IgD-negative memory B cell (primary cell): Measurements from ENCODE around the gene ZKSCAN1. TPM values are rescaled to one million over a fixed set of nuclear protein-coding genes. Genes with fewer than 3 reads are reported as not detected.

Source experiments
- H3K27ac Mint-ChIP-seq, 3 donors: one replicate each; pipeline ENCODE4 v1.8.0; 2020 to 2022; ENCODE audit warnings: mild to moderate bottlenecking in 3 of 3, mixed read lengths in 3 of 3, moderate library complexity in 1 of 3
- H3K27me3 Mint-ChIP-seq: one replicate; pipeline ENCODE4 v1.8.0; 2021; ENCODE audit warnings: mixed read lengths
- H3K36me3 Mint-ChIP-seq: one replicate; pipeline ENCODE4 v1.8.0; 2020; ENCODE audit warnings: mild to moderate bottlenecking, mixed read lengths
- H3K4me1 Mint-ChIP-seq, 3 donors: one replicate each; pipeline ENCODE4 v1.8.0; 2020 to 2022; ENCODE audit warnings: mixed read lengths in 3 of 3, mild to moderate bottlenecking in 1 of 3
- H3K4me3 Mint-ChIP-seq, 4 donors: one replicate each; pipeline ENCODE4 v1.8.0; 2020 to 2022; ENCODE audit warnings: mild to moderate bottlenecking in 4 of 4, mixed read lengths in 4 of 4, moderate library complexity in 3 of 4
- H3K9me3 Mint-ChIP-seq, 3 donors: one replicate each; pipeline ENCODE4 v1.8.0; 2020 to 2021; ENCODE audit warnings: mixed read lengths in 3 of 3, mild to moderate bottlenecking in 1 of 3
- polyA plus RNA-seq: library from polyadenylated mRNA; unstranded; fragments of 300-500 nt; fragmentation: Illumina TruSeq; gene quantifications from one replicate; pipeline ENCODE4 v1.2.3, GENCODE V29; 2021

The ZKSCAN1 gene
- polyA plus RNA-seq, 1 donor from 2014 or later, result 35.3 TPM

GRCh38 chr7:100040575-100040974 lies 25.2 kb downstream of the ZKSCAN1 start:
- peaks cover 2% of the 10 kb centered on the region for H3K36me3 Mint-ChIP-seq
- H3K27ac Mint-ChIP-seq, result peak overlapping the region in 1 of 3 donors; percentile 61
- H3K27me3 Mint-ChIP-seq, result peaks cover 2% of the 10 kb centered on the region
- H3K4me1 Mint-ChIP-seq, result peaks cover 5 to 10% (median 7%) of the 10 kb centered on the region in 3 donors
- no peak overlapping the region for H3K4me3 Mint-ChIP-seq
- H3K9me3 Mint-ChIP-seq, result no peaks in the 10 kb centered on the region

GRCh38 chr7:100044718-100045117 lies 29.3 kb downstream of the ZKSCAN1 start:
- peaks cover 10 to 14% (median 11%) of the 10 kb centered on the region in 3 donors for H3K4me1 Mint-ChIP-seq
- H3K4me3 Mint-ChIP-seq, result peak overlapping the region in 3 of 4 donors; percentile 5 to 90 (median 90)
- no peak overlapping the region for H3K27ac Mint-ChIP-seq
- no peaks in the 10 kb centered on the region for H3K9me3 Mint-ChIP-seq
- H3K27me3 Mint-ChIP-seq, result peaks cover 3% of the 10 kb centered on the region
- peaks cover 2% of the 10 kb centered on the region for H3K36me3 Mint-ChIP-seq

DNA sequence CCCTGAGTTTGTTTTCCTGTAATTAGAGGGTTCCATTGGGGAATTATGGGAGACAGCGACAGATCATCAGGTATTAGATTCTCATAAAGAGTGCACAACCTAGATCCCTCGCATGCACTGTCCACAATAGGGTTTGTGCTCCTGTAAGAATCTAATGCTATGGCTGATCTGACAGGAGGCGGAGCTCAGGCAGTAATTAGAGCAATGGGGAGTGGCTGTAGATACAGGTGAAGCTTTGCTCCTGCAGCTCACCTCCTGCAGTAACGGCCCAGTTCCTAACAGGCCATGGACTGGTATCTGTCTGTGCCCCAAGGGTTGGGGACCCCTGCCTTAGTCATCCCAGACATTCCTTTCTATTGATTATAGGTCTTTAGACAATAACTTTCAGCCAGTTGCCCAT lies 33.3 kb downstream of the ZKSCAN1 start:
- H3K4me1 Mint-ChIP-seq, result peaks cover 15 to 16% (median 16%) of the 10 kb centered on the region in 3 donors
- peak overlapping the region in 2 of 3 donors; percentile 53 to 54 for H3K27ac Mint-ChIP-seq

DNA sequence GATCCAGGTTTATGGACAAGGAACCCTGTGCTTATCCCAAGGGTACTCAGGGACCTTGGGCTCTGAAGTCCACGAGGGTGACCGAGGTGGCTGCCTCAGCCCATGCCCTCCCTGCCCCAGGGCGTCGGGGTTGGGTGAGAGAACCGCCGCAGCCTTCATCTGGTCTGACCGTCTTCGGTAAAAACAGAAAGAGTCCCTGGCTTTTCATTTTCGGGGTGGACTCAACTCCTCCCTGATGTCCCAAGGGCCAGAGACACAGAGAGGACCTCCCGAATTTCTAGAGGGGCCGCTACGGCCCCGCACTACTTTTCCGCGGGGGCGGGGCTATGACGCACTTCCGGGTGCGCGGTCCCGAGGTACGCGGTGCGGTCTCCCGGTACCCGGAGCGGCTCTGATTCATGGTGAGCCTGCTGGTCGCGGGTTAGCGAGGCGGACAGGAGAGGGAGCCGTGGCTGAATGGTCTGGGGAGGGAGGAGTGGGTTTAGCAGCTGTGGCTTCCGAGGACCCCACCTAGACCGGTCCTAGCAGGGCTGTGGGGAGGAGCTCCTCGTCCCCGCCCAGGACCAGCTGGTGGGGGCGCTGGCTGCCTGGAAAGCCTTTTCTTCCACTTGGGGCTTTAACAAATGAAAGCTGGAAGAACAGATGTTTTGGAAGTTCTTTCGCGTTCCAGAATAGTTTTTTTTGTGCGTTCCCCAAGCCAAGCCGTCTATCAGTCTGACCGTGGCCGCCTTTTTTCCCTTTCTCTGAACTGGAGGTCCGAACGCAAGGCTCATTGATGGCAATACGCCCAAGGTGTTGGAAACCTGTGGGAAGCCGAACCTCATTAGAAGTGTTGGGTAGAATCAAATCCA lies 34.3 kb downstream of the ZKSCAN1 start, which contains the start of gene ZSCAN21:
Gene ZSCAN21 (plus strand): TSS at position 334 of the 851 bp plus-strand sequence. CDS start 7,233 bp downstream, outside the sequence.
- no peaks in the 10 kb centered on the region for H3K9me3 Mint-ChIP-seq
- peaks cover 14 to 17% (median 14%) of the 10 kb centered on the region in 3 donors for H3K4me1 Mint-ChIP-seq
- peak within 1 kb of the TSS; percentile 98 to 99 (median 98) for H3K27ac Mint-ChIP-seq

More for the DNA sequence above, 33.3 kb downstream of the ZKSCAN1 start:
- Mint-ChIP-seq H3K27me3 (peaks cover 3% of the 10 kb centered on the region), H3K4me3 (peak overlapping the region; percentile 80 to 98 (median 94)), H3K36me3 (peaks cover 2% of the 10 kb centered on the region), H3K9me3 (no peaks in the 10 kb centered on the region)

GRCh38 chr7:100051611-100052010 lies 36.2 kb downstream of the ZKSCAN1 start:
- H3K27ac Mint-ChIP-seq, result peak overlapping the region; percentile 75 to 89 (median 77)
- H3K9me3 Mint-ChIP-seq, result no peaks in the 10 kb centered on the region
- H3K4me1 Mint-ChIP-seq, result peaks cover 12 to 15% (median 13%) of the 10 kb centered on the region in 3 donors
- peak overlapping the region; percentile 17 to 81 (median 62) for H3K4me3 Mint-ChIP-seq
- peaks cover 1% of the 10 kb centered on the region for H3K27me3 Mint-ChIP-seq
- H3K36me3 Mint-ChIP-seq, result peaks cover 2% of the 10 kb centered on the region

More for the DNA sequence above, 34.3 kb downstream of the ZKSCAN1 start, which contains the start of gene ZSCAN21:
- Mint-ChIP-seq H3K36me3 (peaks cover 2% of the 10 kb centered on the region), H3K27me3 (peaks cover 3% of the 10 kb centered on the region), H3K4me3 (peak within 1 kb of the TSS; percentile 80 to 98 (median 94))

GRCh38 chr7:100053215-100053614 lies 37.8 kb downstream of the ZKSCAN1 start:
- Mint-ChIP-seq H3K9me3 (no peaks in the 10 kb centered on the region), H3K27ac (no peak overlapping the region), H3K27me3 (peaks cover 1% of the 10 kb centered on the region), H3K4me1 (peaks cover 12 to 17% (median 13%) of the 10 kb centered on the region in 3 donors), H3K36me3 (peaks cover 2% of the 10 kb centered on the region), H3K4me3 (peak overlapping the region in 1 of 4 donors; percentile 73)

GRCh38 chr7:100057006-100057405 lies 41.6 kb downstream of the ZKSCAN1 start:
- H3K9me3 Mint-ChIP-seq, result no peaks in the 10 kb centered on the region
- H3K27ac Mint-ChIP-seq, result no peak overlapping the region
- H3K4me1 Mint-ChIP-seq, result peaks cover 0 to 12% (median 4%) of the 10 kb centered on the region in 3 donors

DNA sequence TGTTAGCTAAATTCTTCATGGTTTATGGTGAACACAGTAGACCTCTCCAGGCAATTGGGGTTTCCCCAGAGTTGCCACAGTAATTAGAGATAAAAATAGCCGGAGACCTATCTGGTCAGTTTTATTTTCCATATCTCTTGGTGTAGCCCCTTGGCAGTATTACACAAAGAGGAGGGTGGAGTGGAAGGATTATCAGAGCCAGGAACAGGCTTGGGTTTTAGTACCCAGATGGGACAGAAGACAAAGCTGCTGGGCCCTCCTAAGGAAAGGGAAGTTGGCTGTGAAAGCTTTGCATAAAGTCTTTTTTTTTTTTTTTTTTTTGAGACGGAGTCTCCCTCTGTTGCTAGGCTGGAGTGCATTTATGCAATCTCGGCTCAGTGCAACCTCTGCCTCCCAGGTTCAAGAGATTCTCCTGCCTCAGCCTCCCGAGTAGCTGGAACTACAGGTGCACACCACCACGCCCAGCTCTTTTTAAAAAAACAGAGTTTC lies 43.9 kb downstream of the ZKSCAN1 start:
- Mint-ChIP-seq H3K4me1 (peaks cover 0 to 10% (median 5%) of the 10 kb centered on the region in 3 donors), H3K27me3 (no peaks in the 10 kb centered on the region), H3K9me3 (no peaks in the 10 kb centered on the region), H3K4me3 (peak overlapping the region in 1 of 4 donors; percentile 25), H3K36me3 (no peaks in the 10 kb centered on the region), H3K27ac (peak overlapping the region in 2 of 3 donors; percentile 19 to 75)

More at GRCh38 chr7:100057006-100057405, 41.6 kb downstream of the ZKSCAN1 start:
- no peak overlapping the region for H3K4me3 Mint-ChIP-seq
- H3K36me3 Mint-ChIP-seq, result no peaks in the 10 kb centered on the region
- no peaks in the 10 kb centered on the region for H3K27me3 Mint-ChIP-seq

- Mint-ChIP-seq H3K36me3 (no peaks in the 10 kb centered on the region), H3K27me3 (no peaks in the 10 kb centered on the region), H3K4me1 (peaks cover 0 to 10% (median 5%) of the 10 kb centered on the region in 3 donors), H3K9me3 (no peaks in the 10 kb centered on the region), H3K4me3 (no peak overlapping the region), H3K27ac (no peak overlapping the region)
Observed at GRCh38 chr7:100061518-100062193, 46.3 kb downstream of the ZKSCAN1 start.

GRCh38 chr7:100063376-100063775 lies 48.0 kb downstream of the ZKSCAN1 start:
- no peaks in the 10 kb centered on the region for H3K27me3 Mint-ChIP-seq
- no peak overlapping the region for H3K27ac Mint-ChIP-seq
- peaks cover 3% of the 10 kb centered on the region for H3K36me3 Mint-ChIP-seq
- H3K4me1 Mint-ChIP-seq, result peaks cover 0 to 8% (median 5%) of the 10 kb centered on the region in 3 donors
- H3K9me3 Mint-ChIP-seq, result no peaks in the 10 kb centered on the region
- H3K4me3 Mint-ChIP-seq, result no peak overlapping the region

DNA sequence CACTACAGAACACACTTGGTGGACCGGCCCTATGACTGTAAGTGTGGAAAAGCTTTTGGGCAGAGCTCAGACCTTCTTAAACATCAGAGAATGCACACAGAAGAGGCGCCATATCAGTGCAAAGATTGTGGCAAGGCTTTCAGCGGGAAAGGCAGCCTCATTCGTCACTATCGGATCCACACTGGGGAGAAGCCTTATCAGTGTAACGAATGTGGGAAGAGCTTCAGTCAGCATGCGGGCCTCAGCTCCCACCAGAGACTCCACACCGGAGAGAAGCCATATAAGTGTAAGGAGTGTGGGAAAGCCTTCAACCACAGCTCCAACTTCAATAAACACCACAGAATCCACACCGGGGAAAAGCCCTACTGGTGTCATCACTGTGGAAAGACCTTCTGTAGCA lies 48.8 kb downstream of the ZKSCAN1 start:
- Mint-ChIP-seq H3K27ac (peak overlapping the region in 2 of 3 donors; percentile 19 to 77), H3K36me3 (peaks cover 3% of the 10 kb centered on the region)

DNA sequence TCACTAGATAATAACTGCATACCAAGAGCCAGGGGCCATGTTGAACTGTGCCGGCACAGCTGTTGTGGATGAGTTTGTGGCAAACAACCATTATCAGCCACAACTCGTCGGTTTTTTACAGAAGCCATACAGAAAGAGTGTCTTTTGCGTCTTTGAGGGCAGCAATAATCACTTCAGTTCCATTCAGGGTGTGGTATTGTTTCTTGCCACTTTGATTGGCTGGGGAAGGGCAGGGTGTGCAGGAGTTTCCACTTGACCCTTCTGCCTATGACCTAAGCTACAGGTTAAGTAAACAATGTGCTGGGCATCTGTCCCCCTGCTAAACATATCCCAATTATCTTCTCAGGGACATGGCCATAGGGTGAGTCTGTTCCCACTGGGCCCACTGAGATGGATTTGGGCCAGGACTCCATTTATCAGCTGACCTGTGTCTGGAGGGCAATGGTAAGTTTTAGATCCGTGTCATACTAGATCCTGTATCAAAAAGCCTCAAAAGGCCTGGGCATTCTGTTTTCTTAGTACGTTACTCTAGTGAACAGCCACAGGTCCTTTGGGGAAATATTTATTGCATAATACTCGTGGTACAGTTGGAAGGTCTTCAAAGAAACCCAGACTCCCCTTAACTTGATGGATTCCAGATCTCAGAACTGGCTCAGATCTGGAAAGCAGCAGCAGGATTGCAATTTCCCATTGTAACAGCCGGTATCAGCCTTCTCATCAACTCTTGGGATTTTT lies 50.2 kb downstream of the ZKSCAN1 start:
- peaks cover 15% of the 10 kb centered on the region for H3K36me3 Mint-ChIP-seq
- H3K9me3 Mint-ChIP-seq, result peaks cover 0 to 2% (median 2%) of the 10 kb centered on the region in 3 donors
- no peak overlapping the region for H3K27ac Mint-ChIP-seq
- no peaks in the 10 kb centered on the region for H3K27me3 Mint-ChIP-seq
- no peak overlapping the region for H3K4me3 Mint-ChIP-seq
- H3K4me1 Mint-ChIP-seq, result peaks cover 0 to 2% (median 0%) of the 10 kb centered on the region in 3 donors

More for the DNA sequence above, 48.8 kb downstream of the ZKSCAN1 start:
- peaks cover 0 to 4% (median 3%) of the 10 kb centered on the region in 3 donors for H3K4me1 Mint-ChIP-seq
- no peaks in the 10 kb centered on the region for H3K27me3 Mint-ChIP-seq
- H3K4me3 Mint-ChIP-seq, result no peak overlapping the region
- H3K9me3 Mint-ChIP-seq, result no peaks in the 10 kb centered on the region

GRCh38 chr7:100066953-100067352 lies 51.6 kb downstream of the ZKSCAN1 start:
- Mint-ChIP-seq H3K9me3 (peaks cover 2 to 13% (median 11%) of the 10 kb centered on the region in 3 donors), H3K4me1 (peaks cover 0 to 1% (median 0%) of the 10 kb centered on the region in 3 donors), H3K36me3 (peaks cover 26% of the 10 kb centered on the region), H3K27ac (peak overlapping the region in 1 of 3 donors; percentile 11), H3K4me3 (peak overlapping the region in 1 of 4 donors; percentile 45), H3K27me3 (no peaks in the 10 kb centered on the region)

GRCh38 chr7:100069991-100070390 lies 54.6 kb downstream of the ZKSCAN1 start:
- Mint-ChIP-seq H3K36me3 (peaks cover 46% of the 10 kb centered on the region), H3K27ac (peak overlapping the region in 1 of 3 donors; percentile 62), H3K4me3 (no peak overlapping the region), H3K27me3 (no peaks in the 10 kb centered on the region), H3K9me3 (peaks cover 7 to 23% (median 17%) of the 10 kb centered on the region in 3 donors), H3K4me1 (no peaks in the 10 kb centered on the region)
